ENCODE measurements around the gene FADS3. TPM values are rescaled to one million over a fixed set of nuclear protein-coding genes. Genes with fewer than 3 reads are reported as not detected.

Gene FADS3
- total and polyA plus RNA-seq, 2 donors from 2014 or later: 20.5 to 58.2 TPM

- Histone ChIP-seq H3K36me3 (ENCODE audit: control insufficient read depth in 2 of 3, insufficient read depth in 3 of 3, low read length in 3 of 3) (no peaks in the 10 kb centered on the region), H3K4me1 (ENCODE audit: control insufficient read depth in 2 of 3, insufficient read depth in 2 of 3, low read depth in 1 of 3, low read length in 3 of 3) (peaks cover 0 to 13% (median 13%) of the 10 kb centered on the region in 3 donors), H3K27me3 (ENCODE audit: control insufficient read depth, insufficient read depth, low read length) (no peaks in the 10 kb centered on the region), H3K4me3 (ENCODE audit: low read length in 3 of 3) (peak overlapping the region in 1 of 3 donors; percentile 69), H3K9ac (ENCODE audit: low read length in 3 of 3) (peak overlapping the region in 1 of 3 donors; percentile 85), H3K9me3 (ENCODE audit: control insufficient read depth in 2 of 3, insufficient read depth in 1 of 3, low read length in 3 of 3) (no peaks in the 10 kb centered on the region), H3K27ac (ENCODE audit: low read depth in 2 of 2, low read length in 2 of 2) (no peak overlapping the region)
- DNase-seq (no peak), FAIRE-seq (no peak)
- TF ChIP-seq CTCF (IDR thresholded peaks at IDR 0.05; ENCODE audit: borderline replicate concordance, extremely low read depth, insufficient read depth): no peak
- intact Hi-C loops (cut with DNase I): no loop called here
Observed at GRCh38 chr11:61889831-61890230, 1.5 kb downstream of the FADS3 start.

GRCh38 chr11:61888590-61888989 lies 2.8 kb downstream of the FADS3 start:
- no peaks in the 10 kb centered on the region for H3K36me3 ChIP-seq (ENCODE audit: control insufficient read depth in 2 of 3, insufficient read depth in 3 of 3, low read length in 3 of 3)
- H3K27ac ChIP-seq (ENCODE audit: low read depth in 2 of 2, low read length in 2 of 2): peak overlapping the region in 1 of 2 donors; percentile 59
- DNase-seq (no peak), FAIRE-seq (no peak)
- no peaks in the 10 kb centered on the region for H3K27me3 ChIP-seq (ENCODE audit: control insufficient read depth, insufficient read depth, low read length)
- no peak overlapping the region for H3K9ac ChIP-seq (ENCODE audit: low read length in 3 of 3)
- peaks cover 0 to 13% (median 13%) of the 10 kb centered on the region in 3 donors for H3K4me1 ChIP-seq (ENCODE audit: control insufficient read depth in 2 of 3, insufficient read depth in 2 of 3, low read depth in 1 of 3, low read length in 3 of 3)
- no peak for TF ChIP-seq CTCF (IDR thresholded peaks at IDR 0.05; ENCODE audit: borderline replicate concordance, extremely low read depth, insufficient read depth)
- intact Hi-C loops (cut with DNase I): no loop called here
- H3K9me3 ChIP-seq (ENCODE audit: control insufficient read depth in 2 of 3, insufficient read depth in 1 of 3, low read length in 3 of 3): no peaks in the 10 kb centered on the region
- H3K4me3 ChIP-seq (ENCODE audit: low read length in 3 of 3): no peak overlapping the region

- DNase-seq: peak in 1 of 5 donors; percentile 93
- no peak for TF ChIP-seq CTCF (IDR thresholded peaks at IDR 0.05; ENCODE audit: borderline replicate concordance, extremely low read depth, insufficient read depth)
- no peaks in the 10 kb centered on the region for H3K36me3 ChIP-seq (ENCODE audit: control insufficient read depth in 2 of 3, insufficient read depth in 3 of 3, low read length in 3 of 3)
Observed at GRCh38 chr11:61887839-61888494, 3.4 kb downstream of the FADS3 start.

More at GRCh38 chr11:61887839-61888494, 3.4 kb downstream of the FADS3 start:
- Histone ChIP-seq H3K4me3 (ENCODE audit: low read length in 3 of 3) (no peak overlapping the region), H3K27me3 (ENCODE audit: control insufficient read depth, insufficient read depth, low read length) (no peaks in the 10 kb centered on the region), H3K4me1 (ENCODE audit: control insufficient read depth in 2 of 3, insufficient read depth in 2 of 3, low read depth in 1 of 3, low read length in 3 of 3) (peaks cover 0 to 13% (median 13%) of the 10 kb centered on the region in 3 donors), H3K9ac (ENCODE audit: low read length in 3 of 3) (no peak overlapping the region), H3K27ac (ENCODE audit: low read depth in 2 of 2, low read length in 2 of 2) (peak overlapping the region in 1 of 2 donors; percentile 59), H3K9me3 (ENCODE audit: control insufficient read depth in 2 of 3, insufficient read depth in 1 of 3, low read length in 3 of 3) (no peaks in the 10 kb centered on the region)
- intact Hi-C loops (cut with DNase I): no loop called here
- no peak for FAIRE-seq

Measured in kidney (tissue), 14 donors.